Mesendoderm (in vitro differentiated cells): Measurements from ENCODE around the gene TECTA. TPM values are rescaled to one million over a fixed set of nuclear protein-coding genes. Genes with fewer than 3 reads are reported as not detected.

Experiments
- DNase-seq: peaks from one replicate; pipeline ENCODE4 v3.0.0; 2013
- H2AK5ac ChIP-seq: 2 replicates; pipeline ENCODE4 v1.6.1; 2013; ENCODE audit warnings: low read length, inconsistent platforms
- H2BK120ac ChIP-seq: 2 replicates; pipeline ENCODE4 v1.6.1; 2013; ENCODE audit warnings: low read depth, mild to moderate bottlenecking, low read length, moderate library complexity, mixed read lengths
- H2BK15ac ChIP-seq: replicated peaks from 2 replicates; pipeline ENCODE4 v1.6.1; 2013; ENCODE audit warnings: low read depth, mild to moderate bottlenecking, moderate library complexity
- H2BK5ac ChIP-seq: 2 replicates; pipeline ENCODE4 v1.6.1; 2013; ENCODE audit warnings: low read length, inconsistent platforms
- H3K18ac ChIP-seq: 2 replicates; pipeline ENCODE4 v1.6.1; 2013; ENCODE audit warnings: mild to moderate bottlenecking, low read length, mixed read lengths
- H3K23ac ChIP-seq: one replicate; pipeline ENCODE4 v1.6.1; 2013; ENCODE audit warnings: low read length
- H3K27ac ChIP-seq: 2 replicates; pipeline ENCODE4 v1.5.1; 2013; ENCODE audit warnings: low read depth, mild to moderate bottlenecking, inconsistent platforms, low read length, moderate library complexity
- H3K27me3 ChIP-seq: 2 replicates; pipeline ENCODE4 v1.6.1; 2013; ENCODE audit warnings: low read length, control low read depth, mild to moderate bottlenecking, inconsistent platforms; ENCODE audit not compliant: insufficient read depth, poor library complexity
- H3K36me3 ChIP-seq: 2 replicates; pipeline ENCODE4 v1.6.1; 2013; ENCODE audit warnings: low read length, inconsistent platforms; ENCODE audit not compliant: control insufficient read depth, insufficient read depth
- H3K4ac ChIP-seq: one replicate; pipeline ENCODE4 v1.6.1; 2013; ENCODE audit warnings: low read depth, mild to moderate bottlenecking, low read length, moderate library complexity
- H3K4me1 ChIP-seq: 2 replicates; pipeline ENCODE4 v1.6.1; 2013; ENCODE audit warnings: low read depth, low read length, inconsistent platforms; ENCODE audit not compliant: control insufficient read depth
- H3K4me2 ChIP-seq: 2 replicates; pipeline ENCODE4 v1.6.1; 2013; ENCODE audit warnings: low read length
- H3K4me3 ChIP-seq: 2 replicates; pipeline ENCODE4 v1.5.1; 2013; ENCODE audit warnings: mild to moderate bottlenecking, low read length
- H3K56ac ChIP-seq: one replicate; pipeline ENCODE4 v1.6.1; 2013; ENCODE audit warnings: low read length
- H3K79me1 ChIP-seq: 2 replicates; pipeline ENCODE4 v1.6.1; 2013; ENCODE audit warnings: low read length, inconsistent platforms
- H3K79me2 ChIP-seq: 2 replicates; pipeline ENCODE4 v1.6.1; 2013; ENCODE audit warnings: mild to moderate bottlenecking, low read length; ENCODE audit not compliant: control insufficient read depth, insufficient read depth
- H3K9ac ChIP-seq: 2 replicates; pipeline ENCODE4 v1.6.1; 2013; ENCODE audit warnings: low read length, inconsistent platforms
- H4K5ac ChIP-seq: one replicate; pipeline ENCODE4 v1.6.1; 2013; ENCODE audit warnings: low read length
- H4K8ac ChIP-seq: one replicate; pipeline ENCODE4 v1.6.1; 2013; ENCODE audit warnings: low read depth, mild to moderate bottlenecking, control low read depth, low read length, moderate library complexity
- WGBS: extraction: QIAGEN DNeasy Blood & Tissue Kit; methylation state at CpG from one replicate; pipeline ENCODE4 v1.1.7; 2013; ENCODE audit warnings: low lambda C conversion rate, missing lambda C conversion rate; ENCODE audit not compliant: insufficient coverage; ENCODE audit errors: extremely low coverage; 5-methylcytosine and 5-hydroxymethylcytosine counted together
- polyA plus RNA-seq, 2 experiments: library from polyadenylated mRNA; stranded (reverse); fragments of 200-250 nt; gene quantifications; one replicate each; pipeline ENCODE4 v1.2.3, GENCODE V29; 2013

TECTA gene
- 0.35 TPM for polyA plus RNA-seq (2013, experiment 1 of 2)
- polyA plus RNA-seq (2013, experiment 2 of 2): 0.32 TPM

DNA sequence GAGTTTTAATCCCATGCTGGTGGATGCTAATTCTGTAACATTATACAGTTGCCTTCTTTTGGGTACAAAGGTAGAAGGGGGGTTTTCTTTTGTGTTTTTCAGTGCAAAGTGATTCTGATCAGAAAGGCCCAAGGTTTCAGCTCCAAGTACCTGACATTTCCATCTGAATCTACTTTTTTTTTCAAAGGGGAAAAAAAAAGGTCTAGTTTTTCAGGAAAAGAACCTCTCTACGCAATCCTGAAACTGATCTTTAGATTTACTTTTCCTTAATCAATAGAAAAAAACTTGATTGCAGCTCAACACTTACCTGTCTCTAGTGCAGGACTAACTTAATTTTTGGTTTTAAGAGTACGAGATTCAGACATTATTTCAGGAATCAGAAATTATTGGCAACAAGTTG is at the start of gene TECTA:
TECTA (plus strand) TSS at position 301 of the 400 bp plus-strand sequence. CDS start 1,423 bp downstream, outside the sequence.
- Histone ChIP-seq H4K8ac (no peak within 1 kb of the TSS), H3K27ac (no peak within 1 kb of the TSS), H3K18ac (no peak within 1 kb of the TSS), H3K56ac (no peak within 1 kb of the TSS), H3K27me3 (no peaks in the 10 kb centered on the region), H2BK120ac (no peak within 1 kb of the TSS), H4K5ac (no peak within 1 kb of the TSS), H3K36me3 (no peaks in the 10 kb centered on the region), H2BK15ac (no peak within 1 kb of the TSS), H3K4ac (no peak within 1 kb of the TSS), H2BK5ac (no peak within 1 kb of the TSS), H3K79me2 (no peaks in the 10 kb centered on the region), H3K4me2 (no peak within 1 kb of the TSS), H3K23ac (no peak within 1 kb of the TSS), H2AK5ac (no peak within 1 kb of the TSS), H3K4me1 (no peaks in the 10 kb centered on the region), H3K79me1 (no peaks in the 10 kb centered on the region), H3K4me3 (no peak within 1 kb of the TSS), H3K9ac (no peak within 1 kb of the TSS)
- DNase-seq: no peak
- WGBS: no CpG with 5 or more reads among the region's 2 CpGs

- Histone ChIP-seq H2AK5ac (no peak overlapping the region), H3K18ac (peak overlapping the region; percentile 22), H2BK15ac (no peak overlapping the region), H3K4me3 (no peak overlapping the region), H3K4ac (no peak overlapping the region), H3K56ac (no peak overlapping the region), H3K4me1 (peaks cover 3% of the 10 kb centered on the region), H2BK5ac (peak overlapping the region; percentile 48), H3K27ac (peak overlapping the region; percentile 81), H4K5ac (no peak overlapping the region), H3K23ac (no peak overlapping the region), H3K36me3 (peaks cover 2% of the 10 kb centered on the region), H2BK120ac (no peak overlapping the region), H3K9ac (peak overlapping the region; percentile 18), H3K79me1 (no peaks in the 10 kb centered on the region), H3K79me2 (no peaks in the 10 kb centered on the region), H3K27me3 (no peaks in the 10 kb centered on the region), H4K8ac (no peak overlapping the region), H3K4me2 (no peak overlapping the region)
- WGBS: no CpG with 5 or more reads among the region's 4 CpGs
- DNase-seq: no peak
Measured at GRCh38 chr11:121053244-121053643, 47.8 kb upstream of the TECTA start.

- Histone ChIP-seq H3K18ac (no peak overlapping the region), H2AK5ac (no peak overlapping the region), H2BK120ac (no peak overlapping the region), H3K4me1 (peaks cover 3% of the 10 kb centered on the region), H3K27me3 (no peaks in the 10 kb centered on the region), H3K4me3 (no peak overlapping the region), H4K5ac (no peak overlapping the region), H3K4ac (no peak overlapping the region), H2BK15ac (no peak overlapping the region), H3K36me3 (peaks cover 2% of the 10 kb centered on the region), H2BK5ac (no peak overlapping the region), H3K27ac (no peak overlapping the region), H3K79me1 (no peaks in the 10 kb centered on the region), H3K9ac (no peak overlapping the region), H3K4me2 (no peak overlapping the region), H3K56ac (no peak overlapping the region), H3K79me2 (no peaks in the 10 kb centered on the region), H3K23ac (no peak overlapping the region), H4K8ac (no peak overlapping the region)
- peak; percentile 2 for DNase-seq
- no CpG with 5 or more reads among the region's 2 CpGs for WGBS
Measured at GRCh38 chr11:121054266-121054665, 46.8 kb upstream of the TECTA start.

DNA sequence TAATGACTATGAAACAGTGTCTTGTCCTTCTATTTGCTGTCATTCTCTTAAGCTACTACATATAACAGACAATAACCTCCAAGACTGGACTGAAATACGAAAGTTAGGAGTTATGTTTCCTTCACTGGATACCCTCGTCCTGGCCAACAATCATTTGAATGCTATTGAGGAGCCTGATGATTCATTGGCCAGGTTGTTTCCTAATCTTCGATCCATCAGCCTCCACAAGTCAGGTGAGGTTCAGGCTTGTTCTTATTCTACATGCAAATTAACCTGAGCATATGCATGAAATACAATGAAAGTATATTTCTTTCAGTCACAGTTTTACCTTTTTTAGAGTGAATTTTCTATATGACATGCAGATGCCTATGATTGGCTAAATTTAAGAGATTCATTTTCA is 46.0 kb upstream of the TECTA start:
- H3K18ac ChIP-seq: no peak overlapping the region
- no peak overlapping the region for H3K4me2 ChIP-seq
- H3K4ac ChIP-seq: no peak overlapping the region
- H2BK15ac ChIP-seq: no peak overlapping the region
- H3K4me1 ChIP-seq: peaks cover 3% of the 10 kb centered on the region
- H3K36me3 ChIP-seq: peaks cover 2% of the 10 kb centered on the region
- H2AK5ac ChIP-seq: no peak overlapping the region
- no peak for DNase-seq
- no peaks in the 10 kb centered on the region for H3K79me1 ChIP-seq
- no peaks in the 10 kb centered on the region for H3K27me3 ChIP-seq
- H3K4me3 ChIP-seq: no peak overlapping the region
- H3K79me2 ChIP-seq: no peaks in the 10 kb centered on the region
- H2BK5ac ChIP-seq: no peak overlapping the region
- H3K56ac ChIP-seq: no peak overlapping the region
- WGBS: no CpG with 5 or more reads among the region's 3 CpGs
- no peak overlapping the region for H4K5ac ChIP-seq
- no peak overlapping the region for H3K23ac ChIP-seq
- H4K8ac ChIP-seq: no peak overlapping the region
- H3K9ac ChIP-seq: no peak overlapping the region
- H2BK120ac ChIP-seq: no peak overlapping the region
- no peak overlapping the region for H3K27ac ChIP-seq

DNA sequence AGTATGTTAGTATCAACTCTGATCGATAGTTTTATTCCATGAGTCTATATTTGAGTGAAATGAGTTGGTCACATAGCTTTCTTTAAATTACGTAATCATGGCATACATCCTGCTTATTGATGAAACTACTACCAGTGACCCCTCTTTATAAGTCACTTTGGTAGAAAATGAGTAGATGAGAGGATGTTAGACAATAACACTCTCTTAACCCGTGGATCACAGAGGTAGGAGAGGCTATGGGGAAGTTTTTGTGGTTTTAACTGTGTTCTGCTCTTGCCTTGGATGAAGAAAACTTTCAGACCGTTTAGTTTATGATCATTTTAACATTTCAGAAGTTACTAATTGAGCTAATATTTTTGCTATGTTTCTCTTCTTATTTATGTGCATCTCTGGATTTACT is 43.1 kb upstream of the TECTA start:
- Histone ChIP-seq H3K27me3 (no peaks in the 10 kb centered on the region), H3K79me2 (no peaks in the 10 kb centered on the region), H3K27ac (no peak overlapping the region), H3K79me1 (no peaks in the 10 kb centered on the region), H3K18ac (no peak overlapping the region), H3K9ac (no peak overlapping the region), H3K23ac (no peak overlapping the region), H2BK120ac (no peak overlapping the region), H3K4me1 (peaks cover 3% of the 10 kb centered on the region), H4K5ac (no peak overlapping the region), H2BK5ac (no peak overlapping the region), H3K56ac (no peak overlapping the region), H4K8ac (no peak overlapping the region), H2BK15ac (no peak overlapping the region), H3K4me3 (no peak overlapping the region), H3K4ac (no peak overlapping the region), H3K36me3 (peaks cover 2% of the 10 kb centered on the region), H3K4me2 (no peak overlapping the region), H2AK5ac (no peak overlapping the region)
- no CpG with 5 or more reads among the region's 4 CpGs for WGBS
- no peak for DNase-seq

- DNase-seq: no peak
- H3K18ac ChIP-seq: no peak overlapping the region
- H2BK15ac ChIP-seq: no peak overlapping the region
- H3K23ac ChIP-seq: no peak overlapping the region
- no peak overlapping the region for H2BK5ac ChIP-seq
- no peak overlapping the region for H3K4ac ChIP-seq
- no peak overlapping the region for H3K4me3 ChIP-seq
- no peak overlapping the region for H4K5ac ChIP-seq
- no peak overlapping the region for H3K9ac ChIP-seq
- H3K56ac ChIP-seq: no peak overlapping the region
- no peaks in the 10 kb centered on the region for H3K79me1 ChIP-seq
- WGBS: no CpG with 5 or more reads among the region's 3 CpGs
- H3K4me1 ChIP-seq: no peaks in the 10 kb centered on the region
- H2BK120ac ChIP-seq: no peak overlapping the region
- peaks cover 2% of the 10 kb centered on the region for H3K36me3 ChIP-seq
- no peaks in the 10 kb centered on the region for H3K79me2 ChIP-seq
- no peak overlapping the region for H2AK5ac ChIP-seq
- no peak overlapping the region for H4K8ac ChIP-seq
- no peak overlapping the region for H3K27ac ChIP-seq
- no peak overlapping the region for H3K4me2 ChIP-seq
- no peaks in the 10 kb centered on the region for H3K27me3 ChIP-seq
Measured at GRCh38 chr11:121058941-121059340, 42.1 kb upstream of the TECTA start.
